ENCODE data around the gene EXD3. TPM values are rescaled to one million over a fixed set of nuclear protein-coding genes. Genes with fewer than 3 reads are reported as not detected.
"Not testable (repeated sequence)": the region's sequence is repeated elsewhere in the genome, so short reads cannot be mapped to it uniquely, and the experiment has no call there.

The EXD3 gene, protein sequence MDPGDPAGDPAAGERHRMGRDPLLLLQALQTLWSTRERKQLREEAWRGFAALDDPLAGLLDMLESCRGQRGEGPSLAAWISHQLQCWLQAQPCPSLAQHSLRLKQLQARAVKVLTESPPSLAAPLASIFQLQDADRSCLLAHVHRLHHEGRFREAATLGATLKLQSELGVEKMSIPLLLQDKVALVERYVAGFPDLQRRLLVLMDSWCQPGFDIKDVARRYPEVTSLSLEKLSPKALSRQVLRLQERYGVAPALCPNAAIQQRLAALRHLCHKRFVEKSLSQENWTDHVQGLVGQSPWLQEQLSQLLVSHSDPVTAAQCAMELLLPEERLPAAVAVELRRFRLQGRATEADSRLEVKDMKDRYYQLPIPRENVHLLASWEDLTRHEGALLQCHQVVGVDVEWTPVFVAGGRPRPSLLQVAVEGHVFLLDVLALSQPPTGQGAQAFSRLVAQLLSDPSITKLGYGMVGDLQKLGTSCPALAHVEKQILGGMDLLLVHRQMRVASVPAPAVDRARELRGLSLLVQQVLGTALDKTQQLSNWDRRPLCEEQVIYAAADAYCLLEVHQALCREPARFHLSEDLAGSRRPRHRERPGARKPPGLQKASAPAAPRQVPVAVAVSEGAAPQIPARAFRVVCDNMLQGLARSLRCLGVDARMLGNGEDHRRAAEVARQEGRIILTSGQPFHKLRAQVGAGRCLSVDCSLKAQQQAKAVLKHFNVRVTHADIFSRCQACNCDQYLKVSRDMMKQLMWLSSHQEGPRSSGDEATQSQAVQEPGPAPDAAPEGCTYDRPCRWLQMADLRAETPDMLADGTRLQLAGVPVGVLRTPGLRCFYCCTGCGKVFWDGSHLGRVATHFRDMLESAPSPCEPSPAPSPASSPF
- polyA plus RNA-seq: 5.6 TPM

DNA sequence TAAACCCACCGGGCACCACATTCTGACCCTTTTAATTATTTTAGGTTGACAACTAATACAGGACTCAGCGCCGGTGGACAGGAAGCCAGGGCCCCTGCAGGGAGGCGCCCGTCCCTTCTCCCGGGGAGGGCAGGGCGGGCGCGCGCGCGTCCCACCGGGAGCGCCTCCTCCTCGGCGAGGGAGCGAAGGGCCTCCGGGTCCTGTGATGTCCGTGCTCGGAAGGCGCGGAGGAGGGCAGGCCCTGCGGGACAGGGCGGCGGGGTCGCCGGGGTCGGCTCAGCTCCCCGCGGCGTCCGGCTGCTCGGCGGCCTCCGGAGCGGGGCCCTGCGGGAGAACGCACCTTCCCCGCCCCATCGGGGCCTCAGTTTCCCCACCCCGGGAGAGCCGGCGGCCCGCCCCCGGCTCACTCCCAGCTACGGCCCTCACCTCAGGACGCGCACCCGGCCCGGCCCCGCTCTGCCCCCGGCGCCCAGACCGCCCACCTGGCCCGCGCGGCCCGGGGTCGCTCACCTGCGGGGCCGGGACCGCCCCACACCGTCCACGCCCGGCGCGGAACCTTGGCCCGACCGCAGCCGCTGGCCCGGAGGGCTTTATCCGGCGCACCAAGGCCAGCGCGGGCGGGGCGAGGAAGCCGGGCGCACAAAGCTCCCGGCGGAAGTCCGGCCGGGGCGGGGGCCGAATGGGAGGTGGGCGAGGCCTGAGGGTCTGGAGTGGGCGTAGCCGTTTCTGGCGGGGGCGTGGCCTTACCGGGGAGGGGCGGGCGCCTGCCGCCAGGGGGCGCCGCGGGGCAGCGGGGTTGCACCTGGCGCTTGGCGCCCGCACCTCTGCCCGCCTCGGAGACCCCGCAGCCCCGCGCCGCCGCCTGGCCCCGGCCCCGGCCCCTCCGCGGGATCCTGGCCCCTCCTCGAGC lies at the start of gene EXD3, which contains the start of gene NOXA1:
EXD3 (minus strand) TSS at position 559 of the 910 bp plus-strand sequence. CDS start 27,805 bp downstream, outside the sequence.
NOXA1 (plus strand) TSS at position 790 of the 910 bp plus-strand sequence. CDS start 137 bp downstream, outside the sequence.
- Mint-ChIP-seq H3K4me1 (peaks cover 5 to 15% (median 12%) of the 10 kb centered on the region in 3 donors), H3K36me3 (no peaks in the 10 kb centered on the region), H3K9me3 (no peaks in the 10 kb centered on the region), H3K4me3 (peak within 1 kb of the TSS; percentile 80 to 90 (median 85)), H3K27ac (peak within 1 kb of the TSS; percentile 19 to 89 (median 83)), H3K27me3 (no peaks in the 10 kb centered on the region)

DNA sequence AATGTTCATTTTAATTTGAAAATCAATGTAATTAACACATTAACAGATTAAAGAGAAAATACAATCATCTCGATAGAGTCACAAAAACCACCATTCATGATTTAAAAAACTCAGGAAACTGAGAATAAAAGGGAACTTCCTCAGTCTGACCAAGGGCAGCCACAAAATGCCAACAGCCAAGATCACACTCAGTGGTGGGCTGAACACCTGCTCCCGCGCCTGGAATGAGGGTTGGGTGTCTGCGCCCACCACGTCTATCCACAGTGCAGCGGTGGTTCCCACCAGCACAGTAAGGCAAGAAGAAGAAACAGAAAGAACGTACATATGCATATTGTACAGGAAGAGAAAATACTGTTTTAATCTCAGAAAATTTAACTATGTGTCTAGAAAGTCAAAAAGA lies 47.8 kb upstream of the EXD3 start:
- H3K4me3 Mint-ChIP-seq: no peak overlapping the region
- H3K4me1 Mint-ChIP-seq: peaks cover 0 to 7% (median 7%) of the 10 kb centered on the region in 3 donors
- peaks cover 6% of the 10 kb centered on the region for H3K36me3 Mint-ChIP-seq
- H3K9me3 Mint-ChIP-seq: peaks cover 3 to 8% (median 5%) of the 10 kb centered on the region in 3 donors
- no peaks in the 10 kb centered on the region for H3K27me3 Mint-ChIP-seq
- peak overlapping the region in 1 of 3 donors; percentile 36 for H3K27ac Mint-ChIP-seq

DNA sequence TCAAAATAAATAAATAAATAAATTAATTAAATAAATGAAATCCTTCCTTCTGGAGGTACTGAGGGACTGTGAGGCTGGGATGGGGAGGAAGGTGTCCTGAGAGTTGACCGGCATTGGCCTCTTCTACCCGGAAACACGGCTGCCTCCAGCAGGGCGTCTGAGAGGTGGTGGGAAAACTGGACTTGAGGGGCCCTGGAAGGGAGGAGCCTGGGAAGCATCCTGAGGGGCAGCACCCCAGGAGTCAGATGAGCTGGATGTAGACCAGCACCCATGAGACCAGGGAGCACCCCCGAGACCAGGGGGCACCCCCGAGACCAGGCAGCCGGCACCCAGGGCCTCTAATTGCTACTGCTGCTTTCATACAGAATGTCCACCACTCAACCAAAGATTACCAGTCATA lies 44.9 kb upstream of the EXD3 start:
- Mint-ChIP-seq H3K4me3 (no peak overlapping the region), H3K27me3 (no peaks in the 10 kb centered on the region), H3K9me3 (peaks cover 0 to 1% (median 0%) of the 10 kb centered on the region in 3 donors), H3K27ac (peak overlapping the region in 1 of 3 donors; percentile 32), H3K36me3 (no peaks in the 10 kb centered on the region), H3K4me1 (peaks cover 0 to 7% (median 7%) of the 10 kb centered on the region in 3 donors)

DNA sequence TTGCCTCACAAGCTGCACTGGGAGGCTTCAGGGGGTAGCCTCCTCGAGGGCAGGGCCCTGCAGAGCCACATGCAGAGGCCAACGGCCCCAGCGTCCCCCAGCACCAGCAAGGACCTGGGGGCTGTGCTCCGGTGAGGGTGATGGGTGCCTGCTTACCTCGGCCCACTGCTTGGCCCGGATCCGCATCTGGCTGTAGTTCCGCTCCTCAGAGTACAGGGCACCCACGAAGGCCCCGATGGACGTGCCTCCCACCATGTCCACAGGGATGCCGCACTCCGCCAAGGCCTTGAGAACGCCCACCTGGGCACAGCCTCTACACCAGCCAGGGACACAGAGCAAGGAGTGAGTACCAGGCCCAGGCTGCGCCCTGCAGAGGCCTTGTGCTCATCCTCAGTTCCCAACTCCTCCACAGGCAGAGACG lies 44.2 kb upstream of the EXD3 start:
- no peak overlapping the region for H3K4me3 Mint-ChIP-seq
- H3K36me3 Mint-ChIP-seq: no peaks in the 10 kb centered on the region
- peaks cover 0 to 7% (median 7%) of the 10 kb centered on the region in 3 donors for H3K4me1 Mint-ChIP-seq
- no peaks in the 10 kb centered on the region for H3K27me3 Mint-ChIP-seq
- H3K27ac Mint-ChIP-seq: no peak overlapping the region
- no peaks in the 10 kb centered on the region for H3K9me3 Mint-ChIP-seq

DNA sequence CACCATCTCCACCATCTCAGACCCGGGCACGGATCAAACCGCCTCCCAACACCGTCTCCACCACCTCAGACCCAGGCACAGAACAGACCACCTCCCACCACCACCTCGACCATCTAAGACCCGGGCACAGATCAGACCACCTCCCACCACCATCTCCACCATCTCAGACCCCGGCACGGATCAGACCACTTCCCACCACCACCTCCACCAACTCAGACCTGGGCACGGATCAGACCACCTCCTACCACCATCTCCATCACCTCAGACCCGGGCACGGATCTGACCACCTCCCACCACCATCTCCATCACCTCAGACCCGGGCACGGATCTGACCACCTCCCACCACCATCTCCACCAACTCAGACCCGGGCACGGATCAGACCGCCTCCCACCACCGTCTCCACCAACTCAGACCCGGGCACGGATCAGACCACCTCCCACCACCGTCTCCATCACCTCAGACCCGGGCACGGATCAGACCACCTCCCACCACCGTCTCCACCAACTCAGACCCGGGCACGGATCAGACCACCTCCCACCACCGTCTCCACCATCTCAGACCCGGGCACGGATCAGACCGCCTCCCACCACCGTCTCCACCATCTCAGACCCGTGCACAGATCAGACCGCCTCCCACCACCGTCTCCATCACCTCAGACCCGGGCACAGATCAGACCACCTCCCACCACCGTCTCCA lies 43.6 kb upstream of the EXD3 start:
- H3K36me3 Mint-ChIP-seq, H3K27me3 Mint-ChIP-seq, H3K4me3 Mint-ChIP-seq, H3K27ac Mint-ChIP-seq, H3K9me3 Mint-ChIP-seq, H3K4me1 Mint-ChIP-seq: not testable (repeated sequence)

DNA sequence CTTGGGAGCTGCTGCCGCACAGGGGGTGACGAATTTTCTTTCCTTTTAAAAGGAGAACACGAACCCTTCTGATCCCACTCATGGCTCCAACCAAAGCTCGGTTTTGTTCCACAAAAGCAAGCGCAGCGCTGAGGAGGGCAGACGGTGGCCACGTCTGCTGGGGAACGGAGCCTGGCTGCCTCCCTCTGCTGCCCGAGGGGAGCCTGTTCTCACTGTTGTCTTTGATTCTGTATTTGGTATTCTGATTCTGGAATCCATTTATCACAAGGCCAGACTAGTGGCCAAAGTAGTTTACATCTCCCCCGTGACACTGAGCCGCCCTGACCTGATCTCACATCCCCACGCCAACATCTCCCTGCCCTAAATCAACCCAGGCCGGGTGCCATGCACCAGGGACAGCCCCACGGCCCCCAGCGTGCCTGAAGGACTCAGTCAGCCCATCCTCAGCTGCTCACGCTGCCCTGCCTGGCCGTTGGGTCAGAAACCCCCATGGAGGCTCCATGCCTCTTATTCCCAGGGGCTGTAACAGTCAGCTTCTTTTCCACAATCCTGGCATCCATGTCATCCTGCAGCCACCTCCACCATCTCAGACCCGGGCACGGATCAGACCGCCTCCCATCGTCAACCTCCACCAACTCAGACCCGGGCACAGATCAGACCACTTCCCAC lies 42.9 kb upstream of the EXD3 start:
- Mint-ChIP-seq H3K4me3 (no peak overlapping the region), H3K9me3 (no peaks in the 10 kb centered on the region)

DNA sequence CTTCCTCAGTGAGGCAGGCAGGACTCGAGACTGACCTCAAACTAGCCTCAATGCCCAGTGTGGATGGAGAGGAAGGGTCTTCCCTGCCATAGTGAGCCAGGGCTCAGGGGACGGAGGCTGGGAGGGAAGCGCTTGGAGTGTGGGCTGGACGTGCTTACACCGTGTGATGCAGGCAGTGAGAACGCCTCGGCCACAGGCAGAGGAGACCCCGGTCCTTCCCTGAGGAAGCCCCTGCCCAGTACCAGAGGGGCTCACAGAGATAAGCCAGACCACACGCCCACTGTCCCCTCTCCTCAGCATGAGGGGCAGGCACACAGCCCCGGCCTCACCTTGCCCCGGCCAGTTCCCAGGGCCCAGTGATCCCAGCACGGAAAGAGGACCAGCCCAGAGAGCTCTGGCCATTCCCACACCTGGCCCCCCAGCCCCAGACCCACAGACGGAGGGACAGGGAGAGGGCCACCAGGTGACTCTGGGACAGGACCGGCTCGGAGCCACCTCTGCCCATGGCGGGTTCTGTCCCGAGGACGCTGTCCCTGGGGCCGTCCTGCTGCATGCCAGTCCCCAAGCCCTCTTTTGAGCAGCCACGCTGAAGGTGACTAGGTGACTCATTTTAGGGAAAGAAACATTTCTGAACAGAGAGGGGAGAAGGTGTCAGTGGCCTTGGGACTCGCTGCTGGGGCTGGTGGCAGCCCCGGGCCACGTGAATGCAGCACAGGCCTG lies 42.2 kb upstream of the EXD3 start:
- peak overlapping the region in 1 of 3 donors; percentile 57 for H3K27ac Mint-ChIP-seq

More for the DNA sequence above, 42.9 kb upstream of the EXD3 start:
- no peaks in the 10 kb centered on the region for H3K36me3 Mint-ChIP-seq
- peak overlapping the region in 1 of 3 donors; percentile 57 for H3K27ac Mint-ChIP-seq
- H3K4me1 Mint-ChIP-seq: peaks cover 0 to 9% (median 7%) of the 10 kb centered on the region in 3 donors
- no peaks in the 10 kb centered on the region for H3K27me3 Mint-ChIP-seq

DNA sequence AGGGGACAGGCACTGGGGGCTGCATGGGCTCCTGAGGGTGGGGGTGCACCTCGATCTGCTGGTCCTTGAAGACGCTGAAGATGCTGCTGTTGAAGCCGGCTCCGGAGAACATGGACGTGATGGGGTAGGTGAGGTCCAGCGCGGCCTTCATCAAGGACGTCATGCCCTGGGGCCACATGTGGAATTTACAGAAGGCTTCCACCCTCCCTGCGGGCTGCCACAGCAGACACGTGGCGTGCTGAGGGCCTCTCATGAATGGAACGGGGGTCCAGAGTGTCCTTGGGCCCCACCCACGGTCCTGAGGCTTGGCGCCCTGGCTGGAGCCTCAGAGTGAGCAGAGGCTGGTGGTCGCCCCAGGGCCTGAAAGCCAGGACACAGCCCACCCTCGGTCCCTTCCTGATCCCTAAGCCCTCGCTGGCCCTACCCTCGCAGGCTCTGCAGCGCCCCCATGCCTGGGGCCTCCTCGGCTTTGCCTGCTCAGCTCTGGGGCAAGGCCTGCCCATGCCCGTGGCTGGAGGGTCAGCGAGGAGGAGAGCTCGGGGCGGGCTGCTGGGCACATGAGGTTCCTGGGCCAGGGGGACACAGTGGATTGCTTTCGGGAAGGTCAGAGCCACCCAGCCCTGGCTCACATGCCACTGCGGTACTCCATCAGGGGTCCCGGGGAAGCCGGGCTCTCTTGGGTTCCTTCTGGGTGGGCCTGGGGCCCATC lies 41.5 kb upstream of the EXD3 start:
- Mint-ChIP-seq H3K36me3 (no peaks in the 10 kb centered on the region), H3K27ac (peak overlapping the region in 1 of 3 donors; percentile 78), H3K4me3 (no peak overlapping the region), H3K4me1 (peaks cover 0 to 6% (median 2%) of the 10 kb centered on the region in 3 donors), H3K9me3 (no peaks in the 10 kb centered on the region), H3K27me3 (no peaks in the 10 kb centered on the region)

More for the DNA sequence above, 42.2 kb upstream of the EXD3 start:
- Mint-ChIP-seq H3K27me3 (no peaks in the 10 kb centered on the region), H3K9me3 (no peaks in the 10 kb centered on the region), H3K4me1 (peaks cover 0 to 4% (median 2%) of the 10 kb centered on the region in 3 donors), H3K4me3 (no peak overlapping the region), H3K36me3 (no peaks in the 10 kb centered on the region)

DNA sequence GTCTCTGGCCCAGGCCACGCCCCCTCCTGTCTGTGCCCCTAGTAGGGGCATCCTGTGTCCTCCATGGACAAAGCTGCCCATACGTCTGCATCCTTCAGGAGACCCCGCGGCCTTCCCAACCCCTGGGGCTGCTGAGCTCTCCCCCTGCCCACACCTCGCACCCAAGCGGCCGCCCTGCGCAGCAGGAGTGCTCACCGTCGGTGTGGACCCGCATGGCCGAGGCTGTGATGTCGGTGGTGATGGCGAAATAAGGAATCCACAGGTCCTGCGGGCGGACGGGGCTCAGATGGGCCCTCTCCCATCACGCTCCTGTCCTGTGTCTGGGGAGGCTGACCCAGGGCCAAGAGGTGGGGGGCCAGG lies 40.9 kb upstream of the EXD3 start:
- no peaks in the 10 kb centered on the region for H3K27me3 Mint-ChIP-seq
- no peaks in the 10 kb centered on the region for H3K9me3 Mint-ChIP-seq
- no peaks in the 10 kb centered on the region for H3K36me3 Mint-ChIP-seq
- H3K4me3 Mint-ChIP-seq: peak overlapping the region in 1 of 4 donors; percentile 22
- peaks cover 0 to 4% (median 2%) of the 10 kb centered on the region in 3 donors for H3K4me1 Mint-ChIP-seq
- peak overlapping the region in 1 of 3 donors; percentile 78 for H3K27ac Mint-ChIP-seq

DNA sequence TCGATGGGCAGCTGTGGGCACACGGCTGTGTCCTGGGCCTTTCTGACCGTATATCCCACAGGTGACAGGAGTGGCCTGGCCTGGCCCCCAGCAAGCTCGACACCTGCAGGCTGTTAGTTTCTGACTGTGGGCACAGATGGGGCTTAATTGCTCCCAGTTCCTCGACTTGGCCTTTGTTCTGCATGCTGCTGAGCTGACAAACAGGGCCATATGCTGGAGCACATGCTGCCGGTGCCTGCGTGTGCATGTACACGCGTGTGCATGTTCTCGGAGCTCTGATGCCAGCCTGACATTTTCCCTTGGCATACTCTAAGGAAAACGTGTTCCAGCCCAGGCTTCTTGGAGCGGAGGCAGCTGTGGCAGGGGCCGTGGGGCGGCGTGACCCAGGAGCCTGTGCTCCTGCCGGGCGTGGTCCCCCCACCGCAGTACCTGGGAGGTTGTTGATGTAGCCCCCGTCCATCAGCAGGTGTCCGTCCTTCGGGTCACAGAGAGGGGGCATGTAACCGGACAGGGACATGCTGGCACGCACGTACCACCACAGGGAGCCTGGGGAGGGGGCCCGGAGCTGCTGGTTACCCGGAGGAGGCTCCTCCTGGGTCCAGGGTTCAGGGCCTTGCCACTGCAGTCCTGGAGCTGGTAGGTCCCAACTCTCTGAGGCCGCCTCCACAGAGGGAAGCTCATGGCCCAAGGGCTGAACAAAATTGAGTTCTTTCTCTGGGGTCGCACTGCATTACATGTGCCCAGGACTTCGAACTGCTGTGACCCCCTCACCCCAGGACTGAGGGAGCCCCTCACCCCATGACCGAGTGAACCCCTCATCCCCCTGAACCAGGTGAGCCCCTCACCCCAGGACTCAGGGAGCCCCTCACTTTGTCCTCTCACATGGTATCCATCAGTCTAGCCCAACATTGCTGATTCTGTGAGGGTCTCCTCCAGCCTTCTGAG lies 40.3 kb upstream of the EXD3 start:
- Mint-ChIP-seq H3K4me3 (peak overlapping the region in 2 of 4 donors; percentile 63 to 71), H3K27me3 (no peaks in the 10 kb centered on the region)

DNA sequence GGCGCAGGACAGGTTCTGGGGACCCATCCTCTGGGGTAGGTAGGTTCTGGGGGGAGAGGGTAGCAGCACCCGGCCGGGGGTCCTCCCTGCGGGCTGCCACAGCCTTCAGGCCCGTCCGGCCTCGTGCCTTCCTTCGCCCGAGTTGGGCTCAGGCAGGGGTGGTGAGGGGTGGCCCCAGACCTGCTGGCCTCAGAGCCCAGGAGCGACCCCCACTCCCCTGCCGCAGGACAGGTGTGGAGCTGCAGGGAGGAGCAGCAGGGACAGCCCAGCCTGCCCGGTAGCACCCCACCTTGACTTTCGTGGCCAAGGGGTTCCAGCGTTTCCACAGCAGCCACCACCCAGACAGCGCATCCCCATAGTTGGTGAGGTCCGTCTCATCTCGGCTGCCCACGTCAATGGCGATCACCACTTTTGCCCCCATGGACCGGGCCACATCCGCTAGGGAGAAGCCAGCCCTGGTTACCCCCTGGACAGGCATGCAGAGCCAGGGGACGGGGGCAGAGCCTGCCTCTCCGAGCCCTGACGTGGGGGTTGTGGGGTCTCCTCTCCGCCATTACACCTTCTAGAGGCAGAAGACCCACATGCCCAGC lies 39.5 kb upstream of the EXD3 start:
- Mint-ChIP-seq H3K4me3 (peak overlapping the region in 2 of 4 donors; percentile 76 to 82), H3K9me3 (no peaks in the 10 kb centered on the region), H3K27me3 (no peaks in the 10 kb centered on the region), H3K36me3 (no peaks in the 10 kb centered on the region), H3K4me1 (peaks cover 0 to 4% (median 2%) of the 10 kb centered on the region in 3 donors), H3K27ac (peak overlapping the region; percentile 84 to 96 (median 90))

More for the DNA sequence above, 40.3 kb upstream of the EXD3 start:
- H3K4me1 Mint-ChIP-seq: peaks cover 0 to 4% (median 2%) of the 10 kb centered on the region in 3 donors
- H3K36me3 Mint-ChIP-seq: no peaks in the 10 kb centered on the region
- no peaks in the 10 kb centered on the region for H3K9me3 Mint-ChIP-seq
- H3K27ac Mint-ChIP-seq: peak overlapping the region in 2 of 3 donors; percentile 27 to 71

All from IgD-negative memory B cell (primary cell).